HG03108 (cell line): ENCODE data around the gene SEC22B.
A peak's percentile ranks its signal among the peaks of the same experiment; 100 is the strongest.
"Not testable (repeated sequence)": the region's sequence is repeated elsewhere in the genome, so short reads cannot be mapped to it uniquely, and the experiment has no call there.

ENCODE experiments used
- ATAC-seq: cut with Tn5 transposase; IDR thresholded peaks from one replicate; pipeline ENCODE4 v1.9.1; 2021; ENCODE audit warnings: moderate library complexity; ENCODE audit not compliant: unreplicated experiment

SEC22B gene

GRCh38 chr1:120176092-120176855 lies at the start of gene SEC22B:
Gene SEC22B (minus strand): TSS chr1:120176520. CDS start chr1:120176381, 139 bp downstream.
- peak; percentile 98 for ATAC-seq

DNA sequence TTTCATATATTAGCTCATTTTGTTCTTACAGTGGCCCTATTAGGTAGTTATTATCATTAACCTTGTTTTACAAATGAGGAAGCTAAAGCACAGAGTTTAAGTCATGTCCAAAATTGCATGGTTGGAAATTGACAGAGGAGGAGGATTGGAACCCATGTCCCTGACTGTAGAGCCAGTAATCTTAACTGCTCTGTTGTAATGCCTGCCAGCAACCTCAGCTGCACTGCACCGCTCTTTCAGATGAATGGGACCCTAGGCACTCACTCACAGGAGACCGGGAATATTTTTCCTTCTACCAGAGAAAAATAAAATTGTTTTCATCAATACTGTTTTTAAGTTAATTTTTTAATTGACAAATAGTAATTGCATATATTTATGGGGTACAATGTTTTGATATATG lies 41.6 kb upstream of the SEC22B start:
- ATAC-seq, result not testable (repeated sequence)

- ATAC-seq, result not testable (repeated sequence)
Measured at GRCh38 chr1:120217175-120217929, 41.0 kb upstream of the SEC22B start.

GRCh38 chr1:120213606-120214005 lies 37.3 kb upstream of the SEC22B start:
- ATAC-seq, result not testable (repeated sequence)

DNA sequence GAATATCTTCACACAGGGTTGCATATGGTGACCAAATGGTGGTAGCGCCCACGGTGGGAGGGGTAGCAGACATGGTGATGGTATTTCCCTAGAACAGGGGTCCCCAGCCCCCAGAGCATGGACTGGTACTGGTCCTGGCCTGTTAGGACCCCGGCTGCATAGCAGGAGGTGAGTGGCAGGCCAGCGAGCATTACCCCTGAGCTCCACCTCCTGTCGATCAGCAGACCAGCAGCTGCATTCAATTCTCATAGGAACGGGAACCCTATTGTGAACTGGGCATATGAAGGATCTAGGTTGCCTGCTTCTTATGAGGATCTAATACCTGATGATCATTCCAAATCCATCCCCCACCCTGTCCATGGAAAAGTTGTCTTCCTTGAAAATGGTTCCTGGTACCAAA lies 34.4 kb upstream of the SEC22B start:
- not testable (repeated sequence) for ATAC-seq

DNA sequence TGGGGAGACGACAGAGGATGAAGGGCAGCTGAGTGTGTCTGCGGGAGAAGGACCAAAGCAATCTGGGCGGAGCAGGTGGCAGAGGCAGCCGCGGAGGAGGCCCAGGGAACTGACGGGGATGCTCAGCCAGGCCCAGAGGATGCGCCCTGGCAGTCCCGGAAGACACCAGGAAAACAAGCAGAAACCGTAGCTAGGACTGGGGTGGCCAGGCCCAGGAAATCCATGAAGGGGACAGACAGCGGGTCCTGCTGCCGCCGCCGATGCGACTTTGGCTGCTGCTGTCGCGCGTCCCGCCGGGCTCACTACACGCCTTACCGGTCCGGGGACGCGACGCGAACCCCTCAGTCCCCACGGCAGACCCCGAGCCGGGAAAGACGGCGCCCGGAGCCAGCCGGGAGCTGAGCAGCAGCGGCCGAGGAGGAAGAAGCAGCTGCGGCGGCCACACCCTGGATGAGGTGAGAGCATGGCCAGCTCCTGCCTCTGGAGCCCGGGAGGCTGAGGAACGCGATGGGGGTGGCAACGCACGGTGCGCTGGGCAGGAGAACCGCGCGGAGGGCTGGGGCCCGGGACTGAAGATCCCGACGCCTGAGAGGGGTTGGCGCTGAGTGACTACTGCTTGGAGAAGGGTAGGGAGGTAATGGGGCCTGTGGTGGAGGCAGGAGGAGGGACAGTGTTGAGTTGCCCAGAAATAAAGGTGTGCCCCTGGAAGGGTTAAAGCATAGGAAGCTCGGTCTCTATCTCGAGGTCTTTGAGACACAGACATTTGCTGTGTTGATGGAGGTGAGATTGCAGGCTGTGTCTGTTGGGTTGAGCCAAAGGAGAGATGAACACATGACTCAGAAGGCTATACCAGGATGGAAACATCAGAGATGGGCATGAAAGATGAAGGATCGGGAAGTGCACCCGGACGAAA lies 20.8 kb upstream of the SEC22B start:
- not testable (repeated sequence) for ATAC-seq

DNA sequence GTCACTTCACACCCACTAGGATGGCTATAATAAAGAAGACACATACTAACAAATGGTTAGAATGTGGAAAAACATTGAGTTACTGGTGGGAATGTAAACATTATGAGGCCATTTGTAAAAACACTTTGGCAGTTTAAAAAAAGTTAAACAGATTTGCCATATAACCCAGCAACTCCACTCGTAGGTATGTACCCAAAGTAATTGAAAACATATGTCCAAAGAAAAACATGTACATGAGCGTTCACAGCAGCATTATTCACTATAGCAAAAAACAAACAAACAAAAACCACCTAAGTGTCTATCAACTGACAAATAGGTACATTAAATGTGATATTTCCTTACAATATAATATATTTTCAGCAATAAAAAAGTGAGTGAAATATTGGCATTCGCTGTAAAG lies 12.3 kb upstream of the SEC22B start:
- not testable (repeated sequence) for ATAC-seq

DNA sequence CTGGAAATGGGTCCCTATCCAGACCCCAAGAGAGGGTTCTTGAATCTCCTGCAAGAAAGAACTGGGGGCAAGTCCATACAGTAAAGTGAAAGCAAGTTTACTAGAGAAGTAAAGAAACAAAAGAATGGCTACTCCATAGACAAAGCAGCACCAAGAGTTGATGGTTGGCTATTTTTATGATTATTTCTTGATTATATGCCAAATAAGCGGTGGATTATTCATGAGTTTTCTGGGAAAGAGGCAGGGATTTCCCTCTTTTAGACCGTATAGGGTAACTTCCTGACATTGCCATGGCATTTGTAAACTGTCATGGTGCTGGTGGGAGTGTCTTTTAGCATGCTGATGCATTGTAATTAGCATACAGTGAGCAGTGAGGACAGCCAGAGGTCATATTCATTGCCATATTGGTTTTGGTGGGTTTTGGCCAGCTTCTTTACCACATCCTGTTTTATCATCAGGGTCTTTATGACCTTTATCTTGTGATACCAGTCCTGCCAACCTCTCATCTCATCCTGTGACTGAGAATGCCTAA lies 5.9 kb upstream of the SEC22B start:
- not testable (repeated sequence) for ATAC-seq

DNA sequence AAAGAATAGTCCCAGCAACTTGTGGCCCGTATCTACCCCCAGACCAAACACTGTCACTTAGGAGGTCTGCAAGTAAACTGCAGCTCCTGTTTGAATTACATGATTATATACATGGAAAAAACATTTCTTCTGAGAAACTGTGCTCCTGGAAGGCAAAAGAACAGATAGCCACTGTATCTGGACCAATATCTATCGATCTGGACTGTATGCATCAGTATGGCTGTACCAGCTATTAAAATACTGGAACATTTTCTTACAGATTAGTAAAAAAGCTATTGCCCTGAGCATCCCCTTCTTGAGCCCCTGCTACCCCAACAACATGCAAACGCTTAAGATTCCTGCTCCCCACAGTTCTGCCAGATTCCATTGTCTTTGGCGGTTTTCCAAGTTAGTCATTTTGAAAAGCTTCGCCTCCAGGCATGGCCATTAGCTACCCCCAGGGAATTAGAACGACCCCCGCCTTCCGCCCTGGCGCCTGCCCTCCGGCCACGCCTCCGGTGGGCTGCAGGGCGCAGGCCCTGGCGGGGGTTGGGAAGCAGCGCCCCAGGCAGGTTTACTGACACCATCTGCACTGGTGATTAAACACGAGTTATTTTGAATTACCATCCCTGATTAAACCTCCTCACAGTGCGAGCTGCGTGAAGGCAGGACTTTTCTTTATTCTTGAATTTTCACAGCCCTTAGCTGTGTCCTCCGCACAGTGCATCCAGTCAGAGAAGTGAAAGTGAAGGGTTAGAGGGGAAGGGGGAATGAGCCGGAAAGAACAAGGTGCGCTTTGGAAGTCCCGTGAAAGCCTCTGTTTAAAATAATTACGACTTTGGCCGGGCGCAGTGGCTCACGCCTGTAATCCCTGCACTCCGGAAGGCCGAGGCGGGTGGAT lies 3.7 kb upstream of the SEC22B start:
- ATAC-seq, result not testable (repeated sequence)

- no peak for ATAC-seq
Measured at GRCh38 chr1:120178799-120179756, 2.8 kb upstream of the SEC22B start.

- not testable (repeated sequence) for ATAC-seq
Measured at GRCh38 chr1:120178058-120178457, 1.7 kb upstream of the SEC22B start.

DNA sequence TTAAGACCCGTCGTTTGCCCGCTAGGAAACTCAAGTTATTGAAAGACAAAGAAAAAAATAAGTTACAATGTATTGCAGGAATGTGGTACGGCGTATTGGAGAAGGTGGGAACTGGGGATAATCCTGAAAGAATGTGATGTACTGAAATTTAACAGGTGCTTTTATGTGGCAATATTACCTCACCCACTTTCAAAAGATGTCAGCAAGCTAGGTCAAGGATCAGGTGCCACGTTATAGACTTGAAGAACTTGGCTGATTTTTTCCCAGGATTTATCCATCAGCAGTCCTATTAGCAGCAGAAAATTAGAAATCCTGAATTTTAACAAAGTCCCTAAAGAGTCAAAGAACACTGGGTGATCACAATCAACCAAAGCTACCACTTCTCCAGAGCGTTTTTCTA lies 632 bp downstream of the SEC22B start:
- not testable (repeated sequence) for ATAC-seq

- ATAC-seq, result not testable (repeated sequence)
Measured at GRCh38 chr1:120164761-120165160, 11.6 kb downstream of the SEC22B start.

DNA sequence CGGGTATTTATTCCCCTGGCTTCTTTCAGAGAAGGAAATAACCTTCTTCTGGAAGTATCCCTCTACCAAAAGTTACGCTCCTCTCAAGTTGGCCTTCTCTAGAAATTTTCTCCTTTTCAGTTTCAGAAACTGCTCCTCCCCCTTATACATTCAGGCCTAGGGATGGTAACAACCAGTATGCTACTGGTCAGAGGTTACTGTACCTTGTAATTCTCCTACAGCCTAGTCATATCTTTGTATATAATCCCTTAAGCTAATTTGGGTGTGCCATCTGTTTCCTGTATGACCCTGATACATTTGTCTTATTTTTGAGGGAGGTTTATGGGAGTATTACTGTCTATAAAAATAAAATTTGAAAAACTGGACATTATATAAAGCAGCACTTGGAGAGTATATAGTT lies 14.3 kb downstream of the SEC22B start:
- not testable (repeated sequence) for ATAC-seq

GRCh38 chr1:120158495-120158894 lies 17.8 kb downstream of the SEC22B start:
- ATAC-seq, result not testable (repeated sequence)

DNA sequence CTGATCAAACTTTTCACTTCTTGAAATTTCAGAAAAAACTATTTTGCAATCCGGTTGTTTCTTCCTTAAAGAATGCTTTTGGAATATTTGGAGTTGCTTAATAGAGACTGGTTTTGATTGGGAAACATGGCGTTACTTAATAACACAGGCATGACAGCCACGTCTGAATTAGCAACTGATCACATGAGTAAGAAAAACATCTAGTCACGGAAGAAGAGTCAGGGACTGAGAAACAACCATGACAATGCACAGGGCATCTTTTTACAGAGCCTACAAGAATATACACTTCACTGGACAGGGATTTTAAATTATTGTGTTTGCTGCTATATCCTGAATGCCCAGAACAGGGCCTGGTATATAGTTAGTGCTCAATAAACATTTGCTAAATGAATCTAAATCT lies 18.2 kb downstream of the SEC22B start:
- not testable (repeated sequence) for ATAC-seq

- not testable (repeated sequence) for ATAC-seq
Measured at GRCh38 chr1:120150138-120150822, 26.0 kb downstream of the SEC22B start.
